Superior temporal gyrus (tissue), 1 donor: ENCODE results near the gene HLA-F.

Experiments
- DNase-seq: peaks from one replicate; pipeline ENCODE4 v3.0.0-alpha.2; 2016; ENCODE audit errors: extremely low spot score

The HLA-F gene

DNA sequence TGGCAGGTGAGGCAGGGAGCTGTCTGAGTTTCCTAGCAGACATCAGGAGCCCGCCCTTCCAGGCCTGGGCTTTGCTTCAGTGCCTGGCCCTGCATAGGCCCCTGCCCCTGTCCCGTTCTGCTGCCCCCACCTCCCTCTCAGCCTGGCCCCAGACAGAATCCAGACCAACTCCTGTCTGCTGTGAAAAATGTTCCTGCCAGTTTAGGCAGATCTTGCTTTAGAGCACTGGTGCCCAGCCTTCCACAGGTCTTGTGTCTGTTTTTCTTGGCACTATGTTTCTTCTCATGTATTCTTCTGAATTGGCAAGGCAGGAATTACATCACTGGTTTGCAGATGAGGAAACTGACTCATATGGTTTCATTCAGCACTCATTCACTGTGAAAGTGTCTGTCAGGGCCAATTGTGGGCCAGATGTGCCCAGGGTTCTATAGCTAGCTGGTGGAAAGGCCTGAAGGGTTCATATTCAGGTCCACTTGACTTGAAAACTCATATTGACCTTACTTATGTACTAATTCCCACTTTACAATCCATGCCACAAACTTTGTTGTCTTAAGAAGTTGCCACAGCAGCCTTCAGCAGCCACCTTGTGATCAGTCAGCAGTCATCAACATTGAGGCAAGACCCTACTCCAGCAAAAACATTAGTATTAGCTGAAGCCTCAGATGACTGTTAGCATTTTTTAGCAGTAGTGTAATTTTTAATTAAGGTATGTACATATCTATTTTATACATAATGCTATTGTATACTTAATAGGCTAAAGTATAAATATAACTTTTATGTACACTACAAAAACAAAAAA, 40.5 kb downstream of the HLA-F start:
- DNase-seq, result no peak

DNA sequence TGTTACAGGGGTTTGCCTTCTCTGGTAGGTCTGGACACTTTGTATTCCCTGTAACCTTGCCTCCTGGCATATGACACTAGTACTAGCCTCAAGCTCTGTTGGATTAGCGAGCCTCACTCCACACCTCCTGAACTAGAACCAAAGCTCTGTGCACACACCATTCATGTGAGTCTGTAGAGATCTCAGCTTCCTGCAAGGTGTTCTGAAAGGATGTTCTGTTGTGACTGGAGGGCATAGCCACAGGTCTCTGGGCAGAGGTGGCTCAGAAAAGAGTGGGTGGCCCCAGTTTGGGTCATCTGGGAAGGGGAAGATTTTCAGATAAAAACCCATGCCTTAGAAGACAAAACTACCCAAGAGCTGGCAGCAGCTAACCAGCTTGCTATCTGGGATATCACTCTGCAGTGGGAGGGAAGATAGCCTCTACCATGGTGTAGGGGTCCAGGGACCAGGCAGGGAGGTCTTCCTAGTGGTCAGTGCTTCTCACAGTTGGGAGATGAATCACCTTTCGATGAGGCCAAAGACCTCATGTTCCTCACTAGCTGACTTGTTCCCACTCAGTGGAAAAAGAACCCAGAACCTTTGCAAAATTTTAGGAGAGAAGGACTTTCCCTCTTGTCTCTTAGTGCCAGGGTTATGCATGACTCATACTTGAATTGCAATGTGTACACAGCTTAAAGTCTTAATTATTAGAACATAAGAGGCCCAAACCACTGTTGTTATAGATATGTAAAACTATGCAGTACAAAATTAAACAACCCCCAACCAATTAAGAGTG, 41.4 kb downstream of the HLA-F start:
- no peak for DNase-seq

DNA sequence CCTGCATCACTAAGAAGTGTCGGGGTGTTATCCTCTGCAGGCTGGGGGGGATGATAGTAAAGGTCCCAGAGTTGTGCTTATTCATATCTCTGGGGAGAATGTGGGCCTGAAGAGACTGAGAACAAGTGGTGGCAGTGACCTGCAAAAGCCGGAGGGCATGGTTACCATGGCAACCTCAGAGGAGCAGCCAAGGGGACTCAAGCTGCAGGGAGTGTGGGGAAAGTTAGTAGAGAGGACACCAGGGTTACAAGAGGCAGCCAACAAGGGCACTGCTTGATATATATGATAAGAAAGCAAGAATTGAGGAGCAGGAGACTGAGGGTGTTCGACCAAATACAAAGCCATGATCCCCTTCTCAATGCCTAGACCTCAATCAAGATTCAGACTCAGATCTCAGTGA, 46.1 kb downstream of the HLA-F start:
- DNase-seq, result no peak

DNA sequence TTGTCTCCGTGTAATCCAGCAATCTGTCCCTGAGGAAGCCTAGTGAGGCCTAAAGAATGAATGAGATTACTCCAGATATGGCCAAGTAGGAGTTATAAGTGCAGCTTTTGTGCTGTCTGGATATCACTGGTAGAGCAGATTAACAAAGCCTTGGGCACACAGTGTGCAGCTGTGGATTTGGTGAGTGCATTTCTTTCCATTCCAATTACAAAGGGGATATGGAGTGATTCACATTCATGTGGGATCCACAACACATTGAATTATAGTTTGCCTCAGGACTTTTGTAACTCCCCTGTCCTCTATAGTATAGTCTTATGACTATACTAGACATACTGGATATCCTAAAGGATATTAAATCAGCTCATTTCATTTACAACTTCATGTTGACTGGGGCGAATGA, 47.1 kb downstream of the HLA-F start:
- DNase-seq, result no peak

DNA sequence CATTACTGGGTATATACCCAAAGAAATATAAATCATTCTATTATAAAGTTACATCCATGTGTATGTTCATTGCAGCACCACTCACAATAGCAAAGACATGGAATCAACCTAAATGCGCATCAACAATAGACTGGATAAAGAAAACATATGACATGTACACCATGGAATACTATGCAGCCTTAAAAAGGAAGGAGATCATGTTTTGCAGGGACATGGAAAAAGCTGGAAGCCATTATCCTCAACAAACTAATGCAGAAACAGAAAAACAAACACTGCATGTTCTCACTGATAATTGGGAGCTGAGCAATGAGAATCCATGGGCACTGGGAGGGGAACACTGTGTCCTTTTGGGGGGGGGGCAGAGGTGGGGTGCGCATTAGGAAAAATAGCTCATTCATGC, 53.5 kb downstream of the HLA-F start:
- DNase-seq, result no peak
